OCI-LY3 (cell line): Measurements from ENCODE around the gene SLC35B2.

Source experiments
- EZH2phosphoT487 ChIP-seq: fragments of 200-600 bp; shearing (Covaris generic); IDR thresholded peaks from 2 replicates; pipeline ENCODE4 v1.6.1; 2018; ENCODE audit warnings: antibody characterized with exemption, mixed run types, low read depth
- TF ChIP-seq, protein P1 (sequence below): fragments of 200-600, 300-600 bp; sonication (generic); IDR thresholded peaks from 2 replicates; pipeline ENCODE4 v1.5.1; 2014; ENCODE audit warnings: antibody characterized with exemption, low read length, low read depth

DNA sequence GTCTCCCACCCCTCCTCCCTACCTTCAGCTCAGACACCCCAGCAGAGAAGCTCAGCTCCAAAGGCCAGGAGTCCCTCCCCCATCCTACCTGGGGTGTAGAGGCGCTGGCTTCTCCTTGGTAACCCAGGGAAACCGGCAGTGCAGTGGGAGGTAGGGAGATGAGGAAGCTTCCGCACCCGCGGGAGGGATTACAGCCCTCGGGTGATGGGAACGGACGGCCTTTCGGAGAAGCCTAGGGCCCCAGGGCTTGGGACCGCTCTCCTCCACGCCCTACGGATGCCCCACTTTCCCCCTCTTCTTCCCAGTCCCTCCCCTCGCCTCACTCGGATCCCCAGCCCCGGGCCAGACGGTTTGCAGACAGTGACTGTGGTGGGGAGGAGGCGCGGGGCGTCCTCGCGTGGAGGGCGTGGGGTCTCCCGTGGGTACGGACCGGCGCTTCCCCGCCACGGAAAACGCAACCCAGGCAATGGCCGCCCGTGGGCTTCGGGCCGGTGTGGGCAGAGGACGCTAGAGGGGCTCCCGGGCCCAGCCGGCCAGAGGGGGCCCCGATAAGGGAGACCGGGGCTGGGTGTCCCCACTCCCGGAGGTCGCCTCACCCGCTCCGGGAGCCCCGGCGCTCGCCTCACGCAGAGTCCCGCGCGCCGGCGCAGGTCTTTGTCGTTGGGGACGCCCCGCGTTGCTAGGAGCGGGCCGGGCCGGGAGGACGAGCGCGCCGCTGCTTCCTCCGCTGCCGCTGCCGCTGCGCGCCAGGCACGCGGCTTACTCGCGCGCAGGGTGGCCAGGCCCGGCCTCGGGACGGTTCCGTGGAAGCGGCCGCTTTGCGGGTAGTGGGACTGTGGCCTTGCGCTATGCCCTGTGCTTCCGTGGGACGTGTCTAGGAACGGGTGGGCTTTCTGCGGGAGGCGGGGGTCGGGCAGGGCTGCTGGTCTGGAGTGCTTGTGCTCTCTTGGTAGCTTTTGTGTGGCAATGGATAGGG is 40.0 kb upstream of the SLC35B2 start:
- TF ChIP-seq, protein P1, sequence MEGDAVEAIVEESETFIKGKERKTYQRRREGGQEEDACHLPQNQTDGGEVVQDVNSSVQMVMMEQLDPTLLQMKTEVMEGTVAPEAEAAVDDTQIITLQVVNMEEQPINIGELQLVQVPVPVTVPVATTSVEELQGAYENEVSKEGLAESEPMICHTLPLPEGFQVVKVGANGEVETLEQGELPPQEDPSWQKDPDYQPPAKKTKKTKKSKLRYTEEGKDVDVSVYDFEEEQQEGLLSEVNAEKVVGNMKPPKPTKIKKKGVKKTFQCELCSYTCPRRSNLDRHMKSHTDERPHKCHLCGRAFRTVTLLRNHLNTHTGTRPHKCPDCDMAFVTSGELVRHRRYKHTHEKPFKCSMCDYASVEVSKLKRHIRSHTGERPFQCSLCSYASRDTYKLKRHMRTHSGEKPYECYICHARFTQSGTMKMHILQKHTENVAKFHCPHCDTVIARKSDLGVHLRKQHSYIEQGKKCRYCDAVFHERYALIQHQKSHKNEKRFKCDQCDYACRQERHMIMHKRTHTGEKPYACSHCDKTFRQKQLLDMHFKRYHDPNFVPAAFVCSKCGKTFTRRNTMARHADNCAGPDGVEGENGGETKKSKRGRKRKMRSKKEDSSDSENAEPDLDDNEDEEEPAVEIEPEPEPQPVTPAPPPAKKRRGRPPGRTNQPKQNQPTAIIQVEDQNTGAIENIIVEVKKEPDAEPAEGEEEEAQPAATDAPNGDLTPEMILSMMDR = no peak
- no peak for TF ChIP-seq EZH2phosphoT487
